Fibroblast of mammary gland (primary cell): ENCODE measurements around the gene NEGR1.

Experiments used
- DNase-seq: peaks from one replicate; pipeline ENCODE4 v3.0.0-alpha.2; 2010; ENCODE audit warnings: low read depth
- H3K4me3 ChIP-seq: 2 replicates; pipeline ENCODE4 v1.5.1; 2011; ENCODE audit warnings: low read depth, mild to moderate bottlenecking, low read length, moderate library complexity; ENCODE audit not compliant: control insufficient read depth
- TF ChIP-seq, protein P1 (sequence below): conservative IDR thresholded peaks from 2 replicates; pipeline ENCODE4 v1.5.1; 2011; ENCODE audit warnings: low read depth, low read length, inconsistent platforms; ENCODE audit not compliant: control insufficient read depth, insufficient read depth

NEGR1 gene

DNA sequence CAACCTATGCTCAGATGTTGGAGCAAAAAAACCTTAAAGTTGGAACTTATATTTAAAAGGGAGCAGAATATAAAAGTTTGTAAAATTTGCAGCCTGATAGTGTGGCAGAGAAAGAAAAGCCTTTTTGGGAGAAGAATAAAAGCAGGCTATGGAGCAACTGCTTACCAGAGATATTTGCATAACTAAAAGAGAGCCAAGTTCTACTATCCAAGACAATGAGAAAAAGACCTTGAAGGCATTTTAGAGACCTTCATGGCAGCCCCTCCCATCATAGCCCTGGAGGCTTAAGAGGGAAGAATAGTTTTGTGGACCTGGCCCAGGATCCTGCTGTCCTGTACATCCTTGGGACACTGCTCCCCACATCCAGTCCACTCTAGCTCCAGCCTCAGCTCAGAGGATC lies 889.0 kb downstream of the NEGR1 start:
- DNase-seq = no peak
- H3K4me3 ChIP-seq = no peak overlapping the region
- TF ChIP-seq, protein P1, sequence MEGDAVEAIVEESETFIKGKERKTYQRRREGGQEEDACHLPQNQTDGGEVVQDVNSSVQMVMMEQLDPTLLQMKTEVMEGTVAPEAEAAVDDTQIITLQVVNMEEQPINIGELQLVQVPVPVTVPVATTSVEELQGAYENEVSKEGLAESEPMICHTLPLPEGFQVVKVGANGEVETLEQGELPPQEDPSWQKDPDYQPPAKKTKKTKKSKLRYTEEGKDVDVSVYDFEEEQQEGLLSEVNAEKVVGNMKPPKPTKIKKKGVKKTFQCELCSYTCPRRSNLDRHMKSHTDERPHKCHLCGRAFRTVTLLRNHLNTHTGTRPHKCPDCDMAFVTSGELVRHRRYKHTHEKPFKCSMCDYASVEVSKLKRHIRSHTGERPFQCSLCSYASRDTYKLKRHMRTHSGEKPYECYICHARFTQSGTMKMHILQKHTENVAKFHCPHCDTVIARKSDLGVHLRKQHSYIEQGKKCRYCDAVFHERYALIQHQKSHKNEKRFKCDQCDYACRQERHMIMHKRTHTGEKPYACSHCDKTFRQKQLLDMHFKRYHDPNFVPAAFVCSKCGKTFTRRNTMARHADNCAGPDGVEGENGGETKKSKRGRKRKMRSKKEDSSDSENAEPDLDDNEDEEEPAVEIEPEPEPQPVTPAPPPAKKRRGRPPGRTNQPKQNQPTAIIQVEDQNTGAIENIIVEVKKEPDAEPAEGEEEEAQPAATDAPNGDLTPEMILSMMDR = no peak

DNA sequence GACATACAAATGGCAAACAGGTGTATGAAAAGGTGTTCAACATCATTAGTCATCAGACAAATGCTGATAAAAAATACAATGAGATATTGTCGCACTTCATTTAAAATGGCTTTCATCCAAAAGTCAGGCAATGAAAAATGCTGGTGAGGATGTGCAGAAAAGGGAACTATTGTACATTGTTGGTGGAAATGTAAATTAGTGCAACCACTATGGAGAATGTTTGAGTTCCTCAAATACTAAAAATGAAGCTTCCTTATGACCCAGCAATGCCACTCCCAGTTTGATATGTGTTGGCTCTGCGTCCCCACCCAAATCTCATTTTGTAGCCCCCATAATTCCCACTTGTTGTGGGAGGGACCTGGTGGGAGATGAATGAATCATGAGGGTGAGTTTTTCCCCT lies 891.8 kb downstream of the NEGR1 start:
- no peak for DNase-seq
- TF ChIP-seq, protein P1 = no peak
- H3K4me3 ChIP-seq = no peak overlapping the region

DNA sequence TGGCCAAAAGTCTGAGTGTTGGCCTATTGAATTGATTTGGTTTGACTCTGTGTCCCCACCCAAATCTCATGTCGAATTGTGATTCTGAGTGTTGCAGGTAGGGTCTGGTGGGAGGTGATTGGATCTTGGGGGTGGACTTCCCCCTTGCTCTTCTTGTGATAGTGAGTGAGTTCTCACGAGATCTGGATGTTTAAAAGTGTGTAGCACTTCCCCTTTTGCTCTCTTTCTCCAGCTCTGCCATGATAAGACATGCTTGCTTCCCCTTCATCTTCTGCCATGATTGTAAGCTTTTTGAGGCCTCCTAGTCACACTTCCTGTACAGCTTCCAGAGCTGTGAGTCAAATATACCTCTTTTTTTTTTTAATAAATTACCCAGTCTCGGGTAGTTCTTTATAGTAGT lies 904.5 kb downstream of the NEGR1 start:
- TF ChIP-seq, protein P1 = no peak
- no peak for DNase-seq
- H3K4me3 ChIP-seq = no peak overlapping the region

DNA sequence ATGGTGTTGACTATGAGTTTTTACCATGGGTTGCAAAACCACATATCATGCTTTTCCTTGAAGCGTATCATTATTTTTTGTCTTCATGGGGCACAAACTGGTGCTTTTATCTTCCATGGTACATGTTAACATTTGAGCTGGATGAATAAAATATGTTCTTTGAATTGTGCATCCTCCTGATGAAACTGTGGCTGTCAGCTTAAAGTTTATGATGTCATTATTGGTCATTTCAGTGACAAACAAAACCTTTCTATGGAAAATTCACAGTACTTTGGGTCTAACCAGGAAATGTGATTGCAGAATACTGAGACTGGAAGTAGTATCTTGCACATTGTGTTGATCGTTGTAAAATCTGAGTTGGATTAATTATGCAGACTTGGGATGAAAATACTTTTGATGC lies 909.8 kb downstream of the NEGR1 start:
- no peak overlapping the region for H3K4me3 ChIP-seq
- TF ChIP-seq, protein P1 = no peak
- no peak for DNase-seq

DNA sequence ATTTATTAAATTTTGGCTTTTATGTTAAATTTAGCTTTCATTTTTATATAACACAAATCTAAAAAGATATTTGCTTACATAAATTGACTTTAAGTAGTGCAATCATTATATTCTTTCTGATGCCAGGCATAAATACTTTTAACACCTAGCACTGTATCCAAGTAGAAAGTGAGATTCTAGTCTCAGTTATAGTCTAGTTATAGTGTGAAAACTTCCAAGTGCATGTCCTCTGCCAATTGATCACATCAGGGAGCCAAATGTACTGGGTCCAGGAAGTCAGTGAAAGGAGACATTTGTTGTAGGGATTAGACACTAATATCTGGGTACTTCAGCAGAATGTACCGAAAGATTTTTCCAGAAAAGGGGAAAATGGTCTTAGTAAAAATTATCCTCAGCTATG lies 910.8 kb downstream of the NEGR1 start:
- no peak overlapping the region for H3K4me3 ChIP-seq
- TF ChIP-seq, protein P1 = no peak
- no peak for DNase-seq

DNA sequence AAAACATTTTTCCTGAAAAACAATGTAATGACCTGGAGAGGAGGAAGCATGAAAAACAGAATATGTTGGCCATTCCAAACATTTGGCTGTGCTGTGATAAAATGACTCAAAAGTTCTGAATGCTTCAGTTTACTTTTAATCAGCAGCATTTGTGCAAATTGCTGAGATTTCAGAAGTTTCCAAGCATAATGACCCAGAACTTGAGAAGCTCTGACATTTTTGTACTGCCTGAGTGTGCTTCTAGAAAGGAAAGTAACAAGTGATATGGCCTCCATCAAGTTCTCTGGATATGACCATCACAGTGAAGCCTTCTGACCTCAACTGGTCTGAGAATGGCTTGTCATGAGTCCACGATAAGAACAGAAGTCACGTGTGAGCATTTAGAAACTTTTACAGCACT lies 918.1 kb downstream of the NEGR1 start:
- no peak overlapping the region for H3K4me3 ChIP-seq
- TF ChIP-seq, protein P1 = no peak
- DNase-seq = peak; percentile 12

DNA sequence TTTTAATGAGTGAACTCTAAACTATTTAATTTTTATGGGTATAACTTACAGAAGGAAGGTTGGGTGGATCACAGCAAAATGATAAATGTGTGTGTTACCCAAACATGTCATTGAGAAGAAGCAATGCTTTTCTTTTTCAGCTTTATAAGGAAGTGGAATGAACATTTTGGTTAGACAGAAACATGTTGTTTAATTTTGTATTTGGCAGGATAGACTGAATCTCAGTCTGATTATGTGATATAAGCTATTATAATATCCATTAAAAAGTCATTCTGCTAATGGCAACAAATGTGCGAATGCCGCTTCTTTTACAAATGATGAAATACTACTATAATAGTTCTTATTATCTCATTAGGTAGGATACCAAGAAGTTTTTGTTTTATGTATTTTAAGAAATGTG lies 919.6 kb downstream of the NEGR1 start:
- TF ChIP-seq, protein P1 = no peak
- no peak for DNase-seq
- H3K4me3 ChIP-seq = no peak overlapping the region
